Glomerular visceral epithelial cell (primary cell): Measurements from ENCODE around the gene NAA25.
"Not testable (repeated sequence)": the region's sequence is repeated elsewhere in the genome, so short reads cannot be mapped to it uniquely, and the experiment has no call there.

Source experiments
- DNase-seq: peaks from one replicate; pipeline ENCODE4 v3.0.0-alpha.2; 2016; ENCODE audit errors: extremely low spot score

The NAA25 gene

GRCh38 chr12:112061137-112061536, 47.4 kb downstream of the NAA25 start:
- DNase-seq: no peak

- DNase-seq: no peak
These were observed 59.2 kb downstream of the NAA25 start for GRCh38 chr12:112049351-112049750.

- DNase-seq: no peak
These were observed 62.6 kb downstream of the NAA25 start for GRCh38 chr12:112046003-112046402.

GRCh38 chr12:112036614-112037013, 72.0 kb downstream of the NAA25 start:
- not testable (repeated sequence) for DNase-seq

GRCh38 chr12:112035219-112035785, 73.3 kb downstream of the NAA25 start:
- no peak for DNase-seq

- no peak for DNase-seq
These were observed 76.3 kb downstream of the NAA25 start for GRCh38 chr12:112032292-112032691.

- DNase-seq: no peak
These were observed 77.1 kb downstream of the NAA25 start for GRCh38 chr12:112031472-112031871.

- DNase-seq: no peak
These were observed 79.3 kb downstream of the NAA25 start for GRCh38 chr12:112029301-112029700.

GRCh38 chr12:112025808-112026375, 82.7 kb downstream of the NAA25 start:
- DNase-seq: no peak

GRCh38 chr12:112023759-112024396, 84.7 kb downstream of the NAA25 start:
- DNase-seq: no peak

- no peak for DNase-seq
These were observed 86.2 kb downstream of the NAA25 start for GRCh38 chr12:112022241-112023016.

GRCh38 chr12:112020947-112021457, 87.6 kb downstream of the NAA25 start:
- no peak for DNase-seq

GRCh38 chr12:112018571-112019237, 89.9 kb downstream of the NAA25 start:
- DNase-seq: peak; percentile 26

GRCh38 chr12:112017041-112017440, 91.5 kb downstream of the NAA25 start:
- DNase-seq: no peak

- no peak for DNase-seq
These were observed 92.6 kb downstream of the NAA25 start for GRCh38 chr12:112015938-112016337.

GRCh38 chr12:112013601-112014402, 94.8 kb downstream of the NAA25 start:
- DNase-seq: peak; percentile 61

GRCh38 chr12:112012775-112013600, 95.6 kb downstream of the NAA25 start, which contains the start of the genes ERP29 and TMEM116:
Gene ERP29, plus strand, starts transcription at chr12:112013426. Its CDS starts 40 bp downstream, at chr12:112013466.
Gene TMEM116, minus strand, starts transcription at chr12:112013165. Its CDS starts 7,895 bp downstream, at chr12:112005270.
- DNase-seq: peak; percentile 99

GRCh38 chr12:112011685-112012084, 96.9 kb downstream of the NAA25 start:
- no peak for DNase-seq

GRCh38 chr12:112010415-112011344, 97.9 kb downstream of the NAA25 start:
- no peak for DNase-seq
